ENCODE data around the gene PHF20.
"Not testable (repeated sequence)": the region's sequence is repeated elsewhere in the genome, so short reads cannot be mapped to it uniquely, and the experiment has no call there.

Gene PHF20

GRCh38 chr20:35839904-35840303, 68.1 kb downstream of the PHF20 start:
- DNase-seq = no peak

GRCh38 chr20:35840421-35840820, 68.6 kb downstream of the PHF20 start:
- DNase-seq = no peak

GRCh38 chr20:35842361-35842760, 70.5 kb downstream of the PHF20 start:
- no peak for DNase-seq

- not testable (repeated sequence) for DNase-seq
These were observed 72.1 kb downstream of the PHF20 start for GRCh38 chr20:35843894-35844293.

GRCh38 chr20:35845561-35845960, 73.7 kb downstream of the PHF20 start:
- no peak for DNase-seq

- peak in 2 of 4 experiments; percentile 14 to 24 for DNase-seq
These were observed 77.9 kb downstream of the PHF20 start for GRCh38 chr20:35849706-35850105.

- DNase-seq = peak; percentile 47 to 67 (median 62)
These were observed 79.8 kb downstream of the PHF20 start for GRCh38 chr20:35851659-35852058.

- no peak for DNase-seq
These were observed 83.0 kb downstream of the PHF20 start for GRCh38 chr20:35854713-35855348.

GRCh38 chr20:35855641-35856040, 83.8 kb downstream of the PHF20 start:
- DNase-seq = not testable (repeated sequence)

- no peak for DNase-seq
These were observed 85.1 kb downstream of the PHF20 start for GRCh38 chr20:35856866-35857265.

- no peak for DNase-seq
These were observed 94.8 kb downstream of the PHF20 start for GRCh38 chr20:35866418-35867202.

- DNase-seq = no peak
These were observed 98.9 kb downstream of the PHF20 start for GRCh38 chr20:35870541-35871258.

GRCh38 chr20:35871259-35871771, 99.5 kb downstream of the PHF20 start:
- no peak for DNase-seq

- DNase-seq = no peak
These were observed 104.2 kb downstream of the PHF20 start for GRCh38 chr20:35876033-35876320.

- DNase-seq = no peak
These were observed 105.8 kb downstream of the PHF20 start for GRCh38 chr20:35877611-35878010.

- DNase-seq = no peak
These were observed 106.4 kb downstream of the PHF20 start for GRCh38 chr20:35878113-35878625.

- DNase-seq = no peak
These were observed 109.9 kb downstream of the PHF20 start for GRCh38 chr20:35881676-35882075.

GRCh38 chr20:35882427-35883161, 110.8 kb downstream of the PHF20 start:
- DNase-seq = not testable (repeated sequence)

- no peak for DNase-seq
These were observed 111.5 kb downstream of the PHF20 start for GRCh38 chr20:35883336-35883777.

- peak; percentile 44 to 65 (median 60) for DNase-seq
These were observed 112.1 kb downstream of the PHF20 start for GRCh38 chr20:35883778-35884540.

- no peak for DNase-seq
These were observed 112.7 kb downstream of the PHF20 start for GRCh38 chr20:35884541-35884865.

- DNase-seq = no peak
These were observed 113.4 kb downstream of the PHF20 start for GRCh38 chr20:35885212-35885611.
